Measurements from ENCODE around the gene PTPRE. TPM values are rescaled to one million over a fixed set of nuclear protein-coding genes. Genes with fewer than 3 reads are reported as not detected.
A peak's percentile ranks its signal among the peaks of the same experiment; 100 is the strongest.

PTPRE gene
- total RNA-seq, 4 donors from 2014 or later = 28.1 to 89.7 (median 54.2) TPM

GRCh38 chr10:127991543-127992255 lies 84.8 kb downstream of the PTPRE start:
- TF ChIP-seq, protein P1, sequence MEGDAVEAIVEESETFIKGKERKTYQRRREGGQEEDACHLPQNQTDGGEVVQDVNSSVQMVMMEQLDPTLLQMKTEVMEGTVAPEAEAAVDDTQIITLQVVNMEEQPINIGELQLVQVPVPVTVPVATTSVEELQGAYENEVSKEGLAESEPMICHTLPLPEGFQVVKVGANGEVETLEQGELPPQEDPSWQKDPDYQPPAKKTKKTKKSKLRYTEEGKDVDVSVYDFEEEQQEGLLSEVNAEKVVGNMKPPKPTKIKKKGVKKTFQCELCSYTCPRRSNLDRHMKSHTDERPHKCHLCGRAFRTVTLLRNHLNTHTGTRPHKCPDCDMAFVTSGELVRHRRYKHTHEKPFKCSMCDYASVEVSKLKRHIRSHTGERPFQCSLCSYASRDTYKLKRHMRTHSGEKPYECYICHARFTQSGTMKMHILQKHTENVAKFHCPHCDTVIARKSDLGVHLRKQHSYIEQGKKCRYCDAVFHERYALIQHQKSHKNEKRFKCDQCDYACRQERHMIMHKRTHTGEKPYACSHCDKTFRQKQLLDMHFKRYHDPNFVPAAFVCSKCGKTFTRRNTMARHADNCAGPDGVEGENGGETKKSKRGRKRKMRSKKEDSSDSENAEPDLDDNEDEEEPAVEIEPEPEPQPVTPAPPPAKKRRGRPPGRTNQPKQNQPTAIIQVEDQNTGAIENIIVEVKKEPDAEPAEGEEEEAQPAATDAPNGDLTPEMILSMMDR (IDR thresholded peaks at IDR 0.05) = no peak
- DNase-seq (ENCODE audit: low spot score) (no peak), ATAC-seq (ENCODE audit: low FRiP score) (peak; percentile 75)

GRCh38 chr10:127992376-127992775 lies 85.5 kb downstream of the PTPRE start:
- DNase-seq (ENCODE audit: low spot score) (no peak), ATAC-seq (ENCODE audit: low FRiP score) (no peak)
- TF ChIP-seq, protein P1 (IDR thresholded peaks at IDR 0.05) = no peak

- TF ChIP-seq, protein P1 (IDR thresholded peaks at IDR 0.05) = no peak
- ATAC-seq (ENCODE audit: low FRiP score) (no peak), DNase-seq (ENCODE audit: low spot score) (no peak)
These were observed 86.3 kb downstream of the PTPRE start for GRCh38 chr10:127993056-127993690.

DNA sequence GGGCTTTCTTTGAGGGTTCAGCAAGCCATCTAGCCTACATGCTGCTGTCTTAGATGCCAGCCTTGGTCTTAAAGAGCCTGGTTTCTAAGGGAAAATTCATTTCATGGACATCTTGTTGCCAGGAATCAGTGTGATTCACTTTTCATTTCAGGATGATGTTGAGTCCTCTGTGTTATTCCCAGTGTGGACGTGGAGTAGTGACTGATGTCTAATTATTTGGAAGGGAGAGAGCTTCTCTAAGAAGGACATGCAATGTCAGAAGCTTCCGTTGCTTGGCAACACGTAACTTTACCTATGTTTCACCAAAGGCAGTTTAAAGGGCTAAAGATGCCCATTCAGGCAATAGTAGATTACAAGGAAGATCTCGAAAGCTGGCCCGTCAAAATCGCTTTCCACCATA lies 89.0 kb downstream of the PTPRE start:
- peak; percentile 20 for DNase-seq (ENCODE audit: low spot score)
- TF ChIP-seq, protein P1 (IDR thresholded peaks at IDR 0.05) = no peak
- ATAC-seq (ENCODE audit: low FRiP score) = no peak

DNA sequence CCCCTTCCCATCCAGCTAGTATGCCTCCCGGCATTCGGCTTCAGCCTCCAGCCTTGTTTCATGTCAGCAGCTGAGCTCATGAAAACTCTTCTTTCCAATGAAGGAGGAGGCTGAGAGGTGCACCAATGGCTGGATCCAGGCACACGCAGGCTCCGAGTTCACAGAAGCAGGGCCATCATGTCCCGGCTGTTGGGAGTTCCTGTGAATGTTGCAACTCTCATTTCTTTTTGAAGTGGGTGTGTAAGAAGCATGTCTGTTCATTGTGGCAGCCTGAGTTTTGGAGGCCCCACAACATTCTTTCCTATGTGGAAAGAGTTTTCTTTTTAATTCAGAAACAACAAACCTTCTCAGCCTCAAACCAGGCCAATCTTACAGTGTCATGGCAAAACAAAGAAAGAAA lies 89.7 kb downstream of the PTPRE start:
- DNase-seq (ENCODE audit: low spot score) (peak; percentile 21), ATAC-seq (ENCODE audit: low FRiP score) (peak; percentile 62)
- TF ChIP-seq, protein P1 (IDR thresholded peaks at IDR 0.05) = no peak

- TF ChIP-seq, protein P1 (IDR thresholded peaks at IDR 0.05) = no peak
- ATAC-seq (ENCODE audit: low FRiP score) (no peak), DNase-seq (ENCODE audit: low spot score) (no peak)
These were observed 90.4 kb downstream of the PTPRE start for GRCh38 chr10:127997271-127997670.

GRCh38 chr10:127997937-127998336 lies 91.0 kb downstream of the PTPRE start:
- ATAC-seq (ENCODE audit: low FRiP score) (no peak), DNase-seq (ENCODE audit: low spot score) (no peak)
- TF ChIP-seq, protein P1 (IDR thresholded peaks at IDR 0.05) = no peak

Data from omental fat pad (tissue), 4 donors.